Activated CD4-positive, alpha-beta T cell treated with anti-CD3 and anti-CD28 coated beads, Interleukin-2, amount 50 U/mL, for 1 hour (primary cell): ENCODE results near the gene TLL1.

Experiments used
- DNase-seq: peaks from one replicate; pipeline ENCODE4 v3.0.0-alpha.2; 2020

TLL1 gene

DNA sequence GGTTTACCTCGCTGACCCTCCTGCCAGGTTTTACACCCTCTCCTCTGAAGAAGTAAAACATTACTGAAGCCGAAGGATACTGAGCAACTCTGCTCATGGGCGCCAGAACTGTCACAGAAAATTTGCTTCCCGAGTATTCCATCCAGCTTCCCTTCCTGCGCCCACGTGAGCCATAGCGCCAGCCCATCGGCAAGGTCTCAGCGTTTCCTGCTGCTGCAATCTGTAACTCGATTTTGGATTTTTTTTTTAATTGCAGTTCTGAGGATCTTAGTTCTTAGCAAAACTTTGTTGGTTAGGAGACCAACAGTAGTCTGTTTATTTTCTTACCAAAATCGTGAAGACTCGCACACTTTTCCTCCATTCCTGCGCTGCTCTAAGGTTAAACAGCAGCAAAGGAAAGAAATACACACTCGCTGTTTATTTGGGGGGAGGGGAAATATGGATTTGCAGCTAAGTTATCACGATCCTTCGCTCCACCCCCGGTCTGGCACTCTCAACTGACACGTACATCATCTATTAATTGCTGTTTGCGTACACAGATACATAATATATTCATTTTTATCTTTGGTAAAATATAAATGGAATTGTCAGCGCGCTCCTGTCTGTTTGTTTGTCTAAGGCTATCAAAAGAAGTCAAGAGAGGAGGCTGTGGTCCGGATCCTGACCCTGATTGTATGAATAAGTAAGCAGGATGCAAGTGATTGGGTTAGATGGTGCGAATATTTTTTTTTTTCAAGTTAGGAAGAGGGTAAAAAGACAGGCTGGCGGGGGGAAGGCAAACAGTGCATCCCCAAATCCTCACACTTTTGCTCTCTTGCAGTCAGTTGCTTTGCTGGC is at the start of gene TLL1:
TLL1 (plus strand) TSS at position 777 of the 837 bp plus-strand sequence. CDS start 668 bp downstream, outside the sequence.
- DNase-seq = no peak

DNA sequence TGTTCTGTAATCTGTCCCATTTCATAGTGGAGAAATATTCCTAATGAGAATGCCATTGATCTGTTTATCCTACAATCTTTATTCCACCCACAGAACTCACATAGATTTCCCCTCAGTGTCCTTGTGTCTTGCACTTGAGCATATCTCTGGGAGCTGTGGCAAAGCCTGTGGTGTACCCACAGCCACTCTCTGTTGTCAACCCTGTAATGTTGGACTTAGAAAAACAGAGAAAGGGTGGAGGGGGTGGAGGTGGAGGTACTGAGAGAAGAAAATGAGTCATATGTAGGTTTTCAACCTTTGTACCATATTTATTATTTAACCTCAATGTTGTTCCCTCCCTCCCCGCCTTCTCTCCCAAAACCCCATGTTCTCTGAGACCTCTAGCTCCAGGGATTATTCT is 46.9 kb upstream of the TLL1 start:
- DNase-seq = no peak

DNA sequence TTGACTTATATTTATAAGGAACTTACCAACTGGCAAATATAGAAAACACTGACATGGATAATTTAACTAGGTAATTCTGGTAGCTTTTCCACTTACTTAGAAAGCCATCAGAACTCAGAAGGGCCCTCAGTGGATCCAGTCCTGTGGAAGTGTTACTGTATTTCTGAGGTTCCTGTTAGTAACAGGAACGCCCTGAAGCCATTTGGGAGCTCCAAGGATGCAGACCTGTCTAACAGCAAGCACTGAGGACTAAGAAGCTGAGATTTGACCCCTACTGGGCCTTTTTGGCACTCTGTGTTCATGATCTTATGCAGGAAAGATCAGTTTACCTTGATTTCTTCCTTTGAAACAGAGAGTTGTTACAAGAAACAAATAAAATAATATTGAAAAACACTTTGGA is 46.0 kb upstream of the TLL1 start:
- DNase-seq = no peak

DNA sequence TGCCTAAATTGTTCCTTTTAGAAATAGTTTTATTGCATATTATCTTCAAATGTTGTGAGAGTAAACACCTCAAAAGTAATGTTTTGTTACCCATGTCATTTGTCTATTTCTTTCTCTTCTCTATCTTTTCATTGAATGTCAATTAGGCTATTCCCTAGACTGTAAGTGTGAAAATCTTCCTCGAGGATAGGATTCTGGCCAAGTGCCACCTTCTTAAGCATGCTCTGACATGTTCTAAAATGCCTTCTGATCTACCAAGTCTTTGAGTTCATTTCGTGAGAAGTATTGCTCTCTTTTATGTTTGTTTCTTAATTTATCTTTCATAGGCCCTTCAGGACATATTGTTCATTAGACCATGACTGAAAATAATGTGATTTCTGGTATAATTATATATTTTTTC is 44.1 kb upstream of the TLL1 start:
- DNase-seq = no peak

DNA sequence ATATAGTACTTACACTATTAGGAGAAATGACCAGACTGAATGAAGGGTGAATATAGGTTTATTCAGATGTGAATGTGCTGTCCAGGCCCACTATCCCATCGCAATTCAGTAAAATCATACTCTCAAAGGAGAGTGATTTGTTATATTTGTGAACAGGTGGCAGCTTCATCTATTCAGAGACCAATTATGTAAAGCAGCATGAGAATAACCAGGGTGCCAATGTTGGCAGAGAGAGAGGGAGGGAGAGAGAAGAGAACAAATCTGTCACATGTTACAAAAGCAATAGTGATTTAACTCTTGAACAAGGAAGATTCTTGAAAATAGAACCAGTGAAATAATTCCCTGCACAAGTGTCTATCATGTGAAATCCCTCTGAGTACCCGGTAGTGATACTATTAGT is 38.9 kb upstream of the TLL1 start:
- DNase-seq = no peak

GRCh38 chr4:165838575-165838974 is 34.5 kb upstream of the TLL1 start:
- DNase-seq = no peak

DNA sequence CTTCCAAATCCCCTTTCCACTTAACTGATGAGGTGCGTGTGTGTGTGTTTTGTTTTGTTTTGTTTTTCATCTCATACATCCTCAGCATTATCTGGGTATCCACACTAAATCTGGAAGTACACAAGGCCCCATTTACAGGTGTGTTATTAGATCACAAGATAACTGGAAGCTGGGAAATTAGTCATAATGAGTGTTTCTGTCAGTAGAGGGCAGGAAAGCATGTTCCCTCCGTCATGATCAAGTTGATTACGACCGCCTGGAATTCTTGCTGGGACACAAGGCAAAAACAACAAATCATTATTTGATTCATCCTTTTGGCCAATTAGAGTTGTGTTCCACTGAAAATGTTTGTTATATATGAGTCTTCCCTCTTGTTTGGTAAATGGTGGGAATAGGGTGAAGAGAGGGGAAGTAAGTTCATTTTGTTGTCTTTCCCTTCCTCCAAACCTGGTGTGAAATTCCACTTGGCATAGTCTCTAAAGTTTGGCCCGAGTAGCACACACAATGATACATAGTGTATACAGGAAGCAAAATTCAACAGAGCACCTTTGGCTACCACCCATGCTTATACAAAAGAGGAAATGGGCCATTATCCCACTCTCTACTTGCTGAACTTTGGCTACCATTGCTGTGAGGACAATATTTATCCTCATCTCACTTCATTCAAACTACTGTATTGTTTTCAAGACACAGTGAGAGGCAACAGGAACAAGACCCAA is 33.3 kb upstream of the TLL1 start:
- no peak for DNase-seq

GRCh38 chr4:165842684-165843083 is 30.4 kb upstream of the TLL1 start:
- DNase-seq = no peak

DNA sequence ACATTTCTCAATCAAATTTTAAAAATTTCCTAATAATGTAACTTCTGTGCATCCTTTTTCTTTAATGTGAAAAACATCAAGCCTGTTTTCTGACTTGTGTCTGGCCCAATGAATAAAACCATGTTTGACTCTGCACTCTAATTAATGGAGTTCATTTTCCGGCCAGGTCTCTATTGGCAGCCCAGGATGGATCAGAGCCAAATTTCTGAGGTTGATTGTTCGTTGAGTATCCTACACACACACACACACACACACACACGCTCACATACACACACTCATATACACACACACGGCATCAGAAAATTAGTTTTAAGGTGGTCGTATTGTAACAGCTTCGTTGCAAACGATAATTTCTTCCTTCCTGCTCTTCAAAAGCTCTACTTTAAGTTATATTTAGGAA is 28.9 kb upstream of the TLL1 start:
- no peak for DNase-seq

DNA sequence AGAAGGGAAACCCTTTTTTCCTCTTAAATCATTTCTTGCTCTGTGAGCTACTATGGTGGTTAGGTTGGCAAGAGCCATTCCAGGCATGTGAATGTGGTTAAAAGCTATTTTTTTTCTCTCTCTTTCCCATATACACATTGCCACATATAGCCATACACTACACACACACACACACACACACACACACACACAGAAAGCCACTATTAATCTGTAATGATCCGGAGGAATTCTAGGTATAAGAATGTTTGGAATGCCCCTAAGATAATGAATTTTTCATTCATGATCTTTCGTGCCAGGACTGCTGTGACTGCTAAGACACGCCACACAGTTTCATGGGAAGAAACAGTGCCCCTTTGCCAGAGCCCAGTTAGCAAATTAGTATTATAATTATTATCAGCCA is 21.8 kb upstream of the TLL1 start:
- no peak for DNase-seq

DNA sequence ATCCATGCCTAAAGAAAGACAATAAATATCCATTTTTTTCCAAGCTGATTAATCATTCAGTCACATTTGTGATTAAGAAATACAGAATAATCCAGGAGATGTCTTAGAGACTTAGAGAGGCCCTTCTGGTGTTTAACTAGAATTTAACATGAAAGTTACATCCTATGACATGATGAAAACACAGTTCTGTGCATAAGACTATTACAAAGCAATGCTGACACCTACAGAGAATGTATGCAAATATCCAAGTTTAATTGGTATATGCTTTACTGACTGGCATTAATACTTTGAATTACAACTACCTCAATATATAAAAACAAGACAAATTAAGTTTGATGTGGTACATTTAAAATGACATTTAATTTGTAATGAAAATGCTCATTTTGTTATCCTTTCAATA is 17.8 kb upstream of the TLL1 start:
- no peak for DNase-seq

DNA sequence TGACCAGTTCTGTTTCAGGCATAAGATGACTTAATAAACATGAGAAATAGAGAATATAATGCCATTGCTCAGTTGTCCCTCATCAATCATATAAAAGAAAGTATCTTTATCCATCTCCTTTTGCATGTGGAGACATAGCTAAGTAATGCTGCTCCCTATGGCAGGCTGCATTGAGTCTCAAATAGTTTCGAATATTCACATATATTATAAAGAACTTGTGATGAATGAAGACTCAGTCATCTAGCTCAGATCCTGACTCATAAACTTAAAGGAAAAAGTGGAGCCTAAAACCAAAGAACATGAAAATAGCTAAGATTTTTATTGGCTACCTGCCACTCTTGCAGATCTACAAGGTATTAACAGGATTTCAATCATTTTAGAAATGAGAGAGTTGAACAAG is 11.7 kb upstream of the TLL1 start:
- no peak for DNase-seq

DNA sequence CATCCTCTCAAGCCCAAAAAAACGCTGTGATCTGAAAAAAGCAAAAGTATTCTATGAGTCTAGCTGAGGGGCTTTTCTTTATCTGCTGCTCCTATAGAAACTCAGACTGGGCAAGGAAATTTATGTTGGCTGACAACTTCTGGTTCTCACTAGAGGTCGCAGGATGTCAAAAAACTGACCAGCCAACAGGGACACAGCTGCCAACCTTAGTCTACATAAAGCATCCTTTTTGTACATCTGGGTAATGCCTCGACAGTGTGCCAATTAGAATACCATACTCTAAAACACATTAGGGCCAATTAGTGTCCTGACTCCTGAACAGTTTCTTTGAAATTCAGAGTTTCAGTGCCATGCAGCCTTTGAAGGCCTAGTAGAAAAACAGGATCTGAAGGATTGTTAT is 8.8 kb upstream of the TLL1 start:
- DNase-seq = no peak

GRCh38 chr4:165866019-165866650 is 6.9 kb upstream of the TLL1 start:
- no peak for DNase-seq

GRCh38 chr4:165867961-165868360 is 5.1 kb upstream of the TLL1 start:
- DNase-seq = no peak

GRCh38 chr4:165873298-165874071 is 448 bp downstream of the TLL1 start:
- DNase-seq = no peak

- no peak for DNase-seq
Observed at GRCh38 chr4:165874072-165874790, 1.2 kb downstream of the TLL1 start.

DNA sequence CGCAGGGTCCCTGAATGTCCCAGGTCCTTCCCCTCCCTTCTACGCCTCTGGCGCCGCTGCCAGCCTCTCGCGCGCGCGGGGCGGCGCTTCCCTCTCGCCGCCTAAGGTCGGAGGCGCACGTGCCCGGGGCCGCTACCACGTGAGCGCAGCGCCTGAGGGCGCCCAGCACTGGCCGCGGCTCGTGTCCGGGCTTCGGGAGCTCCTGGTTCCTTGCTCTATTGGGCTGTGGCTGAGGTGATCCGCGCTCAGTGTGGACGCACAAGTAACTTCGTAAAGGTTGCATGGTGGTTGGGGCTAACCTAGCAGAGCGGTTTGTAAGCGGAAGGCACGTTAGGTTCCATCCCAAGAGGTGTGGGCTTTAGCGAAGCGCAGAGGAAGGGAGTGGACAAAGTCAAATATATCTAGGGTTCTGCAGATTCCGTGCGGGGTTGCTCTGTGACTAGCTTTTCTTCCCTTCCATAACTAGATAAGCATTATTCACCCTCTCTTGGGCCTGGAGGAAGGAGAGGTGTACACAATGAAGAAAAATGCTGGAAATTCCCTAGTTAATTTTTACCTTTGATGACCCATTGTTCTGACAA is 1.8 kb downstream of the TLL1 start:
- no peak for DNase-seq

DNA sequence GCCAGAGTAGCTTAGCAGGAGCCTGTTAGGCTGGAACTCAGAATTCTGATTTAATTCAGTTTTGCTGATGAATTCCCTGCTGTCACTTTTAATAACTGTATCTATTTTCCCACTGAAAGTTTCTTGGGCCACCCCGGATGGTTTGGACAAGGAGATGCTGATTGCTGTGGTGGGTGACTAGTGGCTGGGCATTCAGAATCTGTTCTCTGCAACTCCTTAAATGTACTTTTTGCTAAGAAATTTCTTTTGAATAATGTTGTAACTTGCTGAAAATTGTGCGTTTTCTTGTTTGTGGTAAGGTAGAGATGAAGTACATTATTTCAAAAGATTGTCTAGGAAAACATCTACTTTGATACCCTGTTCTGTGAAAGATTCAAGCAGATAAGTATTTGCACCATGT is 2.4 kb downstream of the TLL1 start:
- DNase-seq = no peak

GRCh38 chr4:165877286-165877685 is 4.2 kb downstream of the TLL1 start:
- DNase-seq = no peak

GRCh38 chr4:165879641-165880040 is 6.6 kb downstream of the TLL1 start:
- no peak for DNase-seq

DNA sequence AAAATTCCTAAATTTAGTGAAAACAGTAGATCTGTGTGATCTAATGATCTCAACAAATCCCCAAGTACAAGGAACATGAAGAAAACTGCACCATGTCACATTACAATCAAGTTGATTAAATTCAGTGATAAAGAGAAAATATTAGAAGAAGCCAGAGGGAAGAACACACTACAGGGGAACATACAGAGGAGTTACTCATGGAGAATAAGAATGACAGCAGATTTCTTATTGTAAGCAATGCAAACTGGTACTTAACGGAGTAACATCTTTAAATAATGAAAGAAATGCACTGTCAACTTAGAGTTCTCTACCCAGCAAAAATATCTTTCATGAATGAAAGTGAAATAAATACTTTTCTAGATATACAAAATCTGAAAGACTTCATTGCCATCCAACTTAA is 21.1 kb downstream of the TLL1 start:
- DNase-seq = no peak
